Lower leg skin (tissue), 3 donors: ENCODE data around the gene OTOGL.

Experiments
- POLR2A ChIP-seq, 2 donors: fragments of 450-650 bp; IDR thresholded peaks; one replicate each; pipeline ENCODE4 v1.6.1; 2016 to 2017; ENCODE audit warnings: antibody characterized with exemption in 2 of 2, mild to moderate bottlenecking in 1 of 2, moderate library complexity in 1 of 2
- TF ChIP-seq, protein P1 (sequence below), 3 donors: fragments of 450-650 bp; IDR thresholded peaks; one replicate each; pipeline ENCODE4 v1.5.1; 2016; ENCODE audit warnings: antibody characterized with exemption in 3 of 3, mild to moderate bottlenecking in 3 of 3, moderate library complexity in 2 of 3

DNA sequence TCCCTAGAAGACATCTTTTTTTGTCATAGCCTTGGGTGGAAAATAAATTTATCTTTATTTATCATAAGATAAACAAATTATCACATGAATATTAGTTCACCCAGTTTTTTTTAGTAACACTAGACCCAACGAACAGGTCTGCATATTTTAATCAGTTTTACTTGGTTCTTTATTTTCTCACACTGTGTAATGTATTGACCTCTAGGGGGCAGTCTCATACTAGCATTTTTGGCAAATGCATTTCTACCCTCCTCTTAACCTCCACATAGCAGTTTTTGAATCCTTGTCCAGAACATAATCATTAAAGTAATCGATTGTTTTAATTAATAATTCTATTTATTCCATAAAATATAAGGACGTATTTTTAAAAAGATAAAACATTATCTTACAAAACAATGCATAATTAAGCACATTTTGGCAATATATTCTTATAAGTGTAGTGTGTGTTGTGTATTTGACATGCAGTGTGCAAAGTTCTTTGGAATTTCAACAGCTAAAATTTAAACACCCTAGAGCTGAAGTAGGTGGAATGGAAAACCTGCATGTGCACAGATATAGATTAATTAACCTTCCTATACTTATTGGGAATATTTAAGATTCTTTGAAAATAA, 313.1 kb downstream of the OTOGL start:
- TF ChIP-seq, protein P1, sequence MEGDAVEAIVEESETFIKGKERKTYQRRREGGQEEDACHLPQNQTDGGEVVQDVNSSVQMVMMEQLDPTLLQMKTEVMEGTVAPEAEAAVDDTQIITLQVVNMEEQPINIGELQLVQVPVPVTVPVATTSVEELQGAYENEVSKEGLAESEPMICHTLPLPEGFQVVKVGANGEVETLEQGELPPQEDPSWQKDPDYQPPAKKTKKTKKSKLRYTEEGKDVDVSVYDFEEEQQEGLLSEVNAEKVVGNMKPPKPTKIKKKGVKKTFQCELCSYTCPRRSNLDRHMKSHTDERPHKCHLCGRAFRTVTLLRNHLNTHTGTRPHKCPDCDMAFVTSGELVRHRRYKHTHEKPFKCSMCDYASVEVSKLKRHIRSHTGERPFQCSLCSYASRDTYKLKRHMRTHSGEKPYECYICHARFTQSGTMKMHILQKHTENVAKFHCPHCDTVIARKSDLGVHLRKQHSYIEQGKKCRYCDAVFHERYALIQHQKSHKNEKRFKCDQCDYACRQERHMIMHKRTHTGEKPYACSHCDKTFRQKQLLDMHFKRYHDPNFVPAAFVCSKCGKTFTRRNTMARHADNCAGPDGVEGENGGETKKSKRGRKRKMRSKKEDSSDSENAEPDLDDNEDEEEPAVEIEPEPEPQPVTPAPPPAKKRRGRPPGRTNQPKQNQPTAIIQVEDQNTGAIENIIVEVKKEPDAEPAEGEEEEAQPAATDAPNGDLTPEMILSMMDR (IDR thresholded peaks at IDR 0.05) = no peak
- TF ChIP-seq POLR2A (IDR thresholded peaks at IDR 0.05) = no peak
